GM18511 (cell line): ENCODE results near the gene KCNH2.

Experiments
- ATAC-seq: cut with Tn5 transposase; IDR thresholded peaks from one replicate; pipeline ENCODE4 v1.9.1; 2021; ENCODE audit warnings: mild to moderate bottlenecking, moderate library complexity; ENCODE audit not compliant: unreplicated experiment

Gene KCNH2

DNA sequence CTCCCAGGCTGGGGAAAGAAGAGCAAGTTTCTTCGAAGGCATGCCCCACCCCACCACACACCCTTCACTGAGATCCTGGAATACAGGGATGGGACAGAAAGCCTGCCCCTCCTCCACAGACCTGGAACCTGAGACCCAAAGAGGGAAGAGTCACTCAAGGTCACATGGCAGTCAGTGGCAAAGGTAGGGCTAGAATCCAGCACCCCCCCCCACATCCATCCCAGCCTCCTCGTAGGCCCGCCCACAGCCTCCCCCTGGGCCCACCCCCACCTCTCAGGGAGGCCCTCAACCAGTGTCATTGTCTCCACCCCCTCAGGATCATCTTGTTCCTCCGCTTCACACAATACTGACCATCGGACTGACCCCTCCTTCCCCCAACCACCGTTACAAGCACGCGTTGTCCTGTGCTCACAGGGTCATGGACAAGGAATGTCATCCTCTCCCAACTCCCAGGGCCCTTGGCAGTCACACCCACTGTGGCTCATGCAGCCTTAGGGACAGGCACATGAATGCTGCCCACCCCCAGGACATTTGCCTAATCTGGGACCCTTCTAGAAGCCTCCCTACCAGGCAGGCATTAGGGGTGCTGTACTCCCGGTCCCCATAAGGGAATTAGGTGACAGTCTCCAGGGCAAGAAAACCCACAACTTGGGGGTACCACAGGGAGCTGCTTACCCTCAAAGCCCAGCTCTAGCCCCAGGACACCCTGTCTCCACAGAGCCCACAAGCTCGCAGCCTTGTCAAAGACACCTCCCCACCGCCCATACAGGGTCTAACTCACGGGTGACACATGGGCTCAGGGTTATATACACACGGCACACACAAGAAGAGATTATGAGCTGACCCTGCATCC, 1.4 kb downstream of the KCNH2 start:
- ATAC-seq, result no peak

DNA sequence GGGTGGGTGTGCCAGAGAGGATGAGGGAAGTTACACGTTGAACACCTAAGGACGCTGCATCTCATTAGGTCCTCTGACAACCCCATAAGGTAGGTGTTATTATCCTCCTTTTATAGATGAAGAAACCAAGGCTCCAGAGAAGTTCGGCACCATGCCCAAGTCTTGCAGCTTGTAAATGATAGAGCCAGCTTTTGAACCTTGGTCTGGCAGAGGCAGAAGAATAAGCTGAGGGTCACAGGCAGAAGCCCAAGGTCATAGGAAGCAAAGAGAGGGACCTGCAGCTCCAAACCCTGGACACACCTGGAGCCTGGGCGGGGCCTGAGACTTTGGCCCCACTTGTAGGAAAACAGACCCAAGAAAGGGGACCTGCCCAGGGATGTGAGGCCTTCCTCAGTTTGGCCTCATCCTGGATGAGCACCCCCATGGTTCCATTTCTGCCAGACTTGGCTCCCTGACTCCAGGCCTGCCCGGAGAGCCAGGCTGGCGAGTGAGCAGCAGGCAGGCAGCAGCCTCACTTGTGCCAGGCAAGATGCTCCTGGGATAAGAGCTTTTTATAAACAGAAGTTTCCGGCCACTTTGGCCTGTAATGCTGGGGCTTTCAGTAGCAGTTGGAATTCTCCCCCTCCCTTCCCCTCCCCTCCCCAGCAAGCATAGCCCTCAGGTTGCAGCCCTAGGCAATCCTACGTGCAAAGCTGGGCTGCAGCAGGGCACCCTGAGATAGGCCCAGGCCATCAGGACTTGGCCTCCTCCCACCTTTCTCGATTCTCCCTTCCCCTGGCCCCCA, 2.4 kb downstream of the KCNH2 start:
- no peak for ATAC-seq

GRCh38 chr7:150974468-150975391, 3.4 kb downstream of the KCNH2 start:
- ATAC-seq, result peak; percentile 67

DNA sequence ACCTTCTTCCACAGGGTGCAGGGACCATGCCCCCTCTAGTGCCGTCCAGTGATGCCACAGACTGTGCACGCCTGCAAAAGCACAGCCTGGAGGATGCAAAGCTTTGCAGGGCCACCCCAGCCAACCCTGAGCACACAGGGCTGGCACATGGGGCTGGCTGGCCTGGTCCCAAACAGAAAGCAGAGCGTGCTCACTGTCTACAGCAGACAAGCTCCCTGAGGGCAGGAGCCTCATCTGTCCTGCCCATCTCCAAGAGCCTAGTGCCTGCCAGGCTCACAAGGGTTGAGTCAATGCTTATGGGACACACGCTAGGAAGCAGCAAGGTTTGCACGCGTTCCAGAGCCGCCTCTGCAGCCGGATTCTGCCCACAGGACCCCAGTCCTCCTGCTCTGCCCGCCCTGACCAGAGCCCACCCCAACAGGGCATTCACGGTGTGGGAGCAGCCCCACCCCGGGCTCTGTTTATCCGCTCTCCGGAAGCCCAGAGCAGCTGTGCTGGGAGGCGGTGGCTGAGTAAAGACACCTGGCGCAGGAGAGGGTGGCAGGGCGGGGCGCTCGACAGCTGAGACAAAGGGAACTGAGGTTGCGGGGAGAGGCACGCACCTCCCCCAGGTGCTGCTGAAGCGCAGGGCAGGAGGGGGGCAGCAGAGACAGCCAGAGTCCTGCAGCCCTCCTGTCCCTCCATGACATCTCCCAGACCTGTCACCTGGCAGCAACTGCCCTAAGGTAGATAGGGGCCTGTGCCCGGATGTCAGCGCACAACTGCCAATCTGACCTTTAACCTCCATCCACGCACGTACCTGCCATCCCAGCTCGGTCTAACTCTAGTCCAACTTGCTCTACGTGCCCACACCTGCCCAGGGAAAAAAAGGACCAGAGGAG, 4.3 kb downstream of the KCNH2 start:
- ATAC-seq, result no peak

DNA sequence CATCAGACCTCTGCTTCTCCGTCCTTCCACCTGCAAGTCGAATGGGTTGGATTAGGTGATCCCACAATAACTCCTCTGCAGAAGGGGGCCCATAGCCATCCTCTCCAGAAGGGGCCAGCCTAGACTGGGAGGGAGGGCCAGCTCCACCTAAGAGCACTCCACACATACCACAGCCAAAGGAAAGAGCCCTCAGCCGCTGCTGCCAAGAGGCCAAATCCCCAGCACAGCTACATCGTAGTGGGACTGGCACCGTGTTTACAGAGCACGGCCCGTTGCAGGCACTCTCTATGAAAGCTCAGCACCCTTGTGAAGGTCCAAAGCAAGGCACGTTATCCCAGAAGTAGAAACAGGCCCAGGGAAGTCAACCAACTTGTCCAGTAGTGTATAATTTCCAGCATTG, 5.4 kb downstream of the KCNH2 start:
- ATAC-seq, result no peak

DNA sequence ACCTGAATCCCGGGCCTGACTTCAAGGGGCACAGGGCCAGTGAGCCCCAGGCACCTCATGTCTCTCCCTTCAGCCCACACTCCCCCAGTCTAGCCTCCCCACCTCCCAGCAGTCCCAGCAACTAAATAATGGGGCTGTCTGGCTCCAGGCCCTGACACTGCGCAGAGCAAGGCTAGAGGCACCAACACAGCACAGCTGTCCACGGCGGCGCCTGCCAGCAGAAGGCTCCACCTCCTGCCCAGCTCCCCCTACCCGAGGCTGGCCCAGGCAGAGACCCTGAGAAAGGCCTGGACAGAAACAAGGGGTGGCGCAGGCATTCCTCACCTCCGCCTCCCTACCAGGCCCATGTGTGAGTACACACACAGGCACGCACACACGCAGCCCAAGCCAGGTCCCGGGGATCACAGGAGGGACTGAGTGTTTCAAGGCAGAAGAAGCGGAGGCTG, 6.1 kb downstream of the KCNH2 start:
- no peak for ATAC-seq

DNA sequence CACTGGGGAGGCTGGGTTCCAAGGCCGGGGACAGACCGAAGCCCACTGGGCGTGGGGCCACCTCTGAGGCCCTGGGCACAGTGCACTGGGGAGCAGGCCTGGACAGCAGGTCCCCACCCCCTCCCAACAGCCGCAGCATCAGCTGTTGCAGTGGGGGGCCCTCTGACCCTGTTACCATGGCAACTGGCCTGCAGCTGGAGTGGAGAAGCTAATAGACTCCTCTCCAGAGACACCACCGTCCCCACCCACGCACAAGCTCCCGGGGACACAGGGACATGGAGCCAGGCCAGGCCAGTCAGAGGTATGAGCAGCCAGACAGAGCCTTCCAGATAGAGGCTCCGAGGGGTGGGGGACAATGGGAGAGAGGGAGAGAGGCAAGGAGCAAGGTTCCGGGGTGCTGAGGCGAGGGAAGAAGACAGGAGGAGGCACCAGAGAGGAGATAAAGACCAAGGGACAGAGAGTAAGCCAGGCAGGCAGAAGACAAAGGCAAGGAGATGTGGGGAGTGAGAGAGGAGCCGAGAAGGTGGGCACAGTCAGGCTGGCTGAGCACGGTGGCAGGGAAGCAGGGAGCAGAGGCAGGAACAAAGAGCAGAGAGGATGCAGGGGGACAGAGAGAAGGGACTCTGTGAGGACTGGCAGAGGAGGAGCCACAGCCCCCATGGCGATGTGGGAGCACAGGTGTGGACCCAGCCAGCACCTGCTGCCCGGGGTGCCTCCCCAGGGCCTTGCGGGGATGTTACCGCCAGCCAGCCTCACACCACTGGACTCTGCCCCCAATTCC, 6.7 kb downstream of the KCNH2 start:
- ATAC-seq, result no peak

GRCh38 chr7:150970424-150970823, 7.7 kb downstream of the KCNH2 start:
- no peak for ATAC-seq

DNA sequence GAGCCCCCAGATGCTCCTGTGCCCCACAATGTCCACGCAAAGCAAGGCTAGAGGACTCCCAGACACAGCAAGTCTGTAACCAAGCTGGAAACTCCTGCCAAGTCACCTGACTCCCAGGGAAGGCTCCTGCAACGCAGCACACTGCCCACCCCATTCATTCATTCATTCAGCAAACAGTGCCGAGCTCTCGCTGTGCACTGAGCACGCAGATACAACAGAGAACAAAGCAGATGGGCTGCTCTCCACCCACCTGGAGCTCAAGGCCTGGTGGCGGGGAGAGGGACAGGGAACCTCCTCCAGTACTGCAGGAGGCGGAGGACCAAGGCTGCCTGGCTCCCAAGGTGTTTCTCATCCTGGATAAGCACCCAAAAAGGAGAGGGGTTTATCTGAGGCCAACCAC, 8.6 kb downstream of the KCNH2 start:
- no peak for ATAC-seq

DNA sequence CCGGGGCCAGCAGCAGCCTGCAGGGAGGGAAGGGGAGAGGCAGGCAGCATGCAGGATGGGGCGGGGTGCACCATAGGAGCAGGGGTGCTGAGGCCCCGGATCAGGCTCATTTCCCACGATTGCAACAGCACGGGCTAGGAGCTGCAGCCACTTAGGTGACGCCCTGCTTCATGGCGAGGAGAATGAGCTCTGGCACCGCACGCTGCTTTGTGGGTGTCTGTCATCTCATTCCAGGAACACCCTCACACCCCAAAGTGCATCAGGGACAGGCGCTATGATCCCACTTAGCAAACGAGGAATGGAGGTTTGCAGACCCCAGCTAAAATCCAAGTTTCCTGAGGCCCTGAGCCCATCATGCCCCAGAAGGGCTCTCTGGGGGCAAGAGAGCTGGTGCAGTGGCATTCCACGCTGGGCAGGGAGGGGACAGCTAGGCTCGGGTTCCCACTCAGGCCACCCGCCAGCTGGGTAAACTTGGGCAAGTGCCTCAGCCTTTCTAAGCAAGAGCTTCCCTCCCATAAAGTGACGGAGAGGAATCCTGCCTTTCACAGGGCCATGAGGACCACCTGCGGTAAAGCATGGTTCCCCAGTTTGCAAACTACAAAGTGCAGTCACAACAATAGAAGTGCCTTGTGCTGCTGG, 9.3 kb downstream of the KCNH2 start:
- no peak for ATAC-seq

- no peak for ATAC-seq
Measured at GRCh38 chr7:150968056-150968733, 9.9 kb downstream of the KCNH2 start.

DNA sequence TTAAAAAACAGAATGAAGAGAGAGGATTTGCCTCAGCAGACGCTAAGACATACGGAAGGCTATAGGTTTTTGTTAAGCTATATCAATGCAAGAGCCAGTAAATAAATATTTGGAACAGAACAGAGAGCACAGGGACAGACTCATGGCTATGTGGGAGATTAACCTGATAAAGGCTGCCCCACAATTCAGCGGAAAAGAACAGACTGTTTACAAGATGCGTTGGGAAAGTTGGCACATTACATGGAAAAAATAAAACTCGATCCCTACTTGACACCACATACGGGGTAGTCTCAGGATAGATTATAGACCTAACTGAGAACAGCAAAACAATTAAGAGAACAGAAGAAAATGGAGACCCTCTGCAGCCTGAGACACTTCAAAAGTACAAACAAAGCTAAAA, 10.8 kb downstream of the KCNH2 start:
- no peak for ATAC-seq

GRCh38 chr7:150966002-150966401, 12.1 kb downstream of the KCNH2 start:
- ATAC-seq, result no peak

- no peak for ATAC-seq
Measured at GRCh38 chr7:150965273-150965830, 12.8 kb downstream of the KCNH2 start.

DNA sequence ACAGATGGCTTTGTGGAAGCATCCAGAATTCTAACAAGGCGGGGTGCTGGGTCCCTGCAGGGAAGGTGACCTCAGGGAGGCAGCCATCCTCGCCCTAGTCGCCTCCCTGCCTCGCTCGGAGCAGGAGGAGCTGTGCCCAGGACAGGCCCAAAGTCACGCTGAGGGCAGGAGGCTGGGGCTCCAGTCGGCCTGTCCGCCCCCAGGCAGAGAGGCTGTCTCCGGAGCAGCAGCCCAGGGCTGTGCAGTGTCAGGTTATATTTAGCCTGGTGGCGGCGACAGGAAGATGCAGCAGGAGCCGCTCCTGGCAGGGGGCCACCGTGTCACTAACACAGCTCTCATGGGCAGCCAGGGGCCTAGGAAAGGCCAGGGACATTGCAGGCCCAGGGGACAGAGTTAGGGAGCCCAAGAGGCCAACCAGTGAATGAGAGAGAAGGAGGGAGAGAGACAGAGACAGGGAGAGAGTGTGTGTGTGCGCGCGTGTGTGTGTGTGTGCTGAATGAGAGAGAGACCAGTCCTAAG, 13.5 kb downstream of the KCNH2 start:
- no peak for ATAC-seq

- ATAC-seq, result no peak
Measured at GRCh38 chr7:150963707-150964559, 14.2 kb downstream of the KCNH2 start.
